ENCODE data around the gene ZNF304.

- TF ChIP-seq CTCF (conservative IDR thresholded peaks at IDR 0.05; ENCODE audit: low read depth, low read length), result no peak
- TF ChIP-seq EZH2 (IDR thresholded peaks at IDR 0.05; ENCODE audit: borderline replicate concordance, low read depth, low read length, poor library complexity, severe bottlenecking), result no peak
These were observed 44.6 kb downstream of the ZNF304 start for GRCh38 chr19:57395710-57396109.

Measured in A673 (cell line).